ENCODE results near the gene OR5H6.
"Not testable (repeated sequence)": the region's sequence is repeated elsewhere in the genome, so short reads cannot be mapped to it uniquely, and the experiment has no call there.

The OR5H6 gene

GRCh38 chr3:98263944-98264343 is at the start of gene OR5H6:
Gene OR5H6, plus strand, starts transcription at chr3:98264244. Its CDS starts 89 bp downstream, at chr3:98264333.
- no peak for DNase-seq

- DNase-seq: no peak
These were observed 49.0 kb upstream of the OR5H6 start for GRCh38 chr3:98215051-98215450.

- DNase-seq: no peak
These were observed 40.0 kb upstream of the OR5H6 start for GRCh38 chr3:98223907-98224672.

GRCh38 chr3:98232489-98232888 is 31.6 kb upstream of the OR5H6 start:
- no peak for DNase-seq

GRCh38 chr3:98233468-98233867 is 30.6 kb upstream of the OR5H6 start:
- no peak for DNase-seq

- no peak for DNase-seq
These were observed 23.9 kb upstream of the OR5H6 start for GRCh38 chr3:98240131-98240530.

GRCh38 chr3:98242155-98242554 is 21.9 kb upstream of the OR5H6 start:
- no peak for DNase-seq

- no peak for DNase-seq
These were observed 20.2 kb upstream of the OR5H6 start for GRCh38 chr3:98243843-98244242.

GRCh38 chr3:98246142-98246541 is 17.9 kb upstream of the OR5H6 start:
- DNase-seq: no peak

GRCh38 chr3:98256026-98256425 is 8.0 kb upstream of the OR5H6 start:
- DNase-seq: not testable (repeated sequence)

- DNase-seq: no peak
These were observed 4.3 kb upstream of the OR5H6 start for GRCh38 chr3:98259707-98260106.

- DNase-seq: no peak
These were observed 2.0 kb upstream of the OR5H6 start for GRCh38 chr3:98262046-98262445.

GRCh38 chr3:98269846-98270245 is 5.8 kb downstream of the OR5H6 start:
- no peak for DNase-seq

GRCh38 chr3:98272126-98272525 is 8.1 kb downstream of the OR5H6 start:
- no peak for DNase-seq

GRCh38 chr3:98274914-98275313 is 10.9 kb downstream of the OR5H6 start:
- DNase-seq: no peak

GRCh38 chr3:98282205-98282604 is 18.2 kb downstream of the OR5H6 start, which contains the start of gene OR5H2:
Gene OR5H2, plus strand, starts transcription at chr3:98282505. Its CDS starts 398 bp downstream, at chr3:98282903.
- DNase-seq: no peak

- no peak for DNase-seq
These were observed 26.9 kb downstream of the OR5H6 start for GRCh38 chr3:98290916-98291315.

GRCh38 chr3:98291332-98291957 is 27.4 kb downstream of the OR5H6 start:
- no peak for DNase-seq

Measured in CD4-positive, alpha-beta T cell treated with Interleukin-21 for 1 hour (primary cell).